IMR-90 (cell line): ENCODE results near the gene LDLRAD4. TPM values are rescaled to one million over a fixed set of nuclear protein-coding genes. Genes with fewer than 3 reads are reported as not detected.

ENCODE experiments used
- ATAC-seq: fragments of 200-7000 bp; cut with Tn5 transposase; 2 replicates; pipeline ENCODE4 v1.9.1; 2020; ENCODE audit warnings: low read depth, mild to moderate bottlenecking, moderate library complexity
- BruUV-seq: library from RNA; stranded (reverse); fragments of 400-500 nt; replicated peaks from 2 replicates; lab custom pipeline; 2021; lab: Mats Ljungman, UMichigan
- CTCF ChIA-PET: fragments of 300-600 bp; formaldehyde crosslinking; extraction: SDS; loops from one replicate; lab custom pipeline; 2021; ENCODE audit warnings: antibody characterized with exemption; lab: Yijun Ruan, JAX
- POLR2A ChIA-PET: fragments of 300-600 bp; sonication (Branson Sonifier 250); formaldehyde crosslinking; loops from one replicate; lab custom pipeline; 2022; ENCODE audit warnings: antibody characterized with exemption; ENCODE audit not compliant: unreplicated experiment; lab: Charles Lee
- DNase-seq: peaks from one replicate; pipeline ENCODE4 v3.0.0; 2013
- H2AFZ ChIP-seq: replicated peaks from 2 replicates; pipeline ENCODE3; 2013; ENCODE audit warnings: low read length, mild to moderate bottlenecking; ENCODE audit not compliant: poor library complexity
- H2AK5ac ChIP-seq: 2 replicates; pipeline ENCODE4 v1.6.1; 2013; ENCODE audit warnings: low read depth, low read length, inconsistent platforms
- H2AK9ac ChIP-seq: replicated peaks from 2 replicates; pipeline ENCODE3; 2013; ENCODE audit warnings: mild to moderate bottlenecking, low read depth, low read length, moderate library complexity; ENCODE audit not compliant: poor library complexity
- H2BK120ac ChIP-seq: 2 replicates; pipeline ENCODE4 v1.6.1; 2013; ENCODE audit warnings: low read depth, low read length, inconsistent platforms
- H2BK15ac ChIP-seq: 3 replicates; pipeline ENCODE4 v1.6.1; 2013; ENCODE audit warnings: low read depth, low read length, inconsistent platforms
- H2BK20ac ChIP-seq: 2 replicates; pipeline ENCODE4 v1.6.1; 2013; ENCODE audit warnings: low read depth, mild to moderate bottlenecking, inconsistent platforms, low read length, moderate library complexity
- H2BK5ac ChIP-seq: 2 replicates; pipeline ENCODE4 v1.6.1; 2013; ENCODE audit warnings: mild to moderate bottlenecking, low read depth, low read length, inconsistent platforms; ENCODE audit not compliant: poor library complexity, severe bottlenecking
- H3K14ac ChIP-seq: replicated peaks from 2 replicates; pipeline ENCODE4 v1.6.1; 2013; ENCODE audit warnings: low read depth, low read length, inconsistent platforms
- H3K18ac ChIP-seq: 2 replicates; pipeline ENCODE4 v1.6.1; 2013; ENCODE audit warnings: low read depth, low read length, control low read depth
- H3K23ac ChIP-seq: 2 replicates; pipeline ENCODE4 v1.6.1; 2013; ENCODE audit warnings: low read depth, low read length, inconsistent platforms
- H3K27ac ChIP-seq: 2 replicates; pipeline ENCODE4 v1.5.1; 2013; ENCODE audit warnings: mild to moderate bottlenecking, control low read depth, low read length; ENCODE audit not compliant: insufficient read depth
- H3K27me3 ChIP-seq: 2 replicates; pipeline ENCODE4 v1.6.1; 2013; ENCODE audit warnings: low read length; ENCODE audit not compliant: control insufficient read depth, insufficient read depth
- H3K36me3 ChIP-seq: 2 replicates; pipeline ENCODE4 v1.6.1; 2013; ENCODE audit warnings: low read length, mixed read lengths; ENCODE audit not compliant: control insufficient read depth, insufficient read depth
- H3K4ac ChIP-seq: 2 replicates; pipeline ENCODE4 v1.6.1; 2013; ENCODE audit warnings: low read depth, low read length, inconsistent platforms
- H3K4me1 ChIP-seq: 2 replicates; pipeline ENCODE4 v1.6.1; 2013; ENCODE audit warnings: low read length, mixed read lengths; ENCODE audit not compliant: control insufficient read depth, insufficient read depth
- H3K4me2 ChIP-seq: 2 replicates; pipeline ENCODE4 v1.6.1; 2013; ENCODE audit warnings: low read depth, mild to moderate bottlenecking, control low read depth, low read length, moderate library complexity
- H3K4me3 ChIP-seq: 2 replicates; pipeline ENCODE4 v1.5.1; 2013; ENCODE audit warnings: low read depth, mild to moderate bottlenecking, control low read depth, low read length, moderate library complexity; ENCODE audit not compliant: insufficient read depth
- H3K56ac ChIP-seq: 2 replicates; pipeline ENCODE4 v1.6.1; 2013; ENCODE audit warnings: low read length, inconsistent platforms; ENCODE audit not compliant: insufficient read depth; ENCODE audit errors: extremely low read depth
- H3K79me1 ChIP-seq, 2 experiments: 2 replicates each; pipeline ENCODE4 v1.6.1; 2013; ENCODE audit warnings: low read length in 2 of 2, inconsistent platforms in 1 of 2, low read depth in 1 of 2
- H3K9ac ChIP-seq: 2 replicates; pipeline ENCODE4 v1.6.1; 2013; ENCODE audit warnings: low read depth, low read length, control low read depth
- H3K9me1 ChIP-seq: 2 replicates; pipeline ENCODE4 v1.6.1; 2013; ENCODE audit warnings: low read length, inconsistent platforms; ENCODE audit not compliant: insufficient read depth
- H3K9me3 ChIP-seq: 2 replicates; pipeline ENCODE4 v1.6.1; 2013; ENCODE audit warnings: low read length; ENCODE audit not compliant: control insufficient read depth, insufficient read depth
- H4K20me1 ChIP-seq: 2 replicates; pipeline ENCODE4 v1.6.1; 2013; ENCODE audit warnings: low read length, inconsistent platforms; ENCODE audit not compliant: insufficient read depth
- H4K5ac ChIP-seq: 2 replicates; pipeline ENCODE4 v1.6.1; 2013; ENCODE audit warnings: mild to moderate bottlenecking, low read depth, low read length, control low read depth
- H4K8ac ChIP-seq, 2 experiments: 2 replicates each; pipeline ENCODE4 v1.6.1; 2013; ENCODE audit warnings: low read depth in 2 of 2, low read length in 2 of 2, control low read depth in 1 of 2, inconsistent platforms in 1 of 2
- H4K91ac ChIP-seq: 2 replicates; pipeline ENCODE4 v1.6.1; 2013; ENCODE audit warnings: low read depth, low read length, inconsistent platforms; ENCODE audit not compliant: insufficient read depth
- BHLHE40 ChIP-seq: fragments of 150-350 bp; IDR thresholded peaks from 2 replicates; pipeline ENCODE4 v1.6.1; 2016; ENCODE audit warnings: mild to moderate bottlenecking, low read depth, low read length
- CEBPB ChIP-seq: IDR thresholded peaks from 2 replicates; pipeline ENCODE4 v1.6.1; 2012; ENCODE audit warnings: low read depth, low read length, improper control_type of control experiment
- CHD1 ChIP-seq: IDR thresholded peaks from 2 replicates; pipeline ENCODE4 v1.6.1; 2012; ENCODE audit warnings: low read depth, low read length, improper control_type of control experiment
- CTCF ChIP-seq: conservative IDR thresholded peaks from 2 replicates; pipeline ENCODE4 v1.5.1; 2012; ENCODE audit warnings: mild to moderate bottlenecking, low read depth, low read length, improper control_type of control experiment
- FOS ChIP-seq: fragments of 150-350 bp; IDR thresholded peaks from 2 replicates; pipeline ENCODE4 v1.6.1; 2016; ENCODE audit warnings: low read depth, low read length
- MAFK ChIP-seq: IDR thresholded peaks from 2 replicates; pipeline ENCODE4 v1.6.1; 2012; ENCODE audit warnings: low read depth, low read length, improper control_type of control experiment
- MAZ ChIP-seq: IDR thresholded peaks from 2 replicates; pipeline ENCODE4 v1.6.1; 2012; ENCODE audit warnings: low read depth, mild to moderate bottlenecking, low read length, improper control_type of control experiment, moderate library complexity, borderline replicate concordance
- MXI1 ChIP-seq: IDR thresholded peaks from 2 replicates; pipeline ENCODE4 v1.6.1; 2012; ENCODE audit warnings: low read depth, mild to moderate bottlenecking, low read length, moderate library complexity, borderline replicate concordance
- RAD21 ChIP-seq: IDR thresholded peaks from 2 replicates; pipeline ENCODE4 v1.6.1; 2012; ENCODE audit warnings: low read length, improper control_type of control experiment
- RCOR1 ChIP-seq: IDR thresholded peaks from 2 replicates; pipeline ENCODE4 v1.6.1; 2012; ENCODE audit warnings: mild to moderate bottlenecking, low read length, improper control_type of control experiment; ENCODE audit not compliant: insufficient replicate concordance
- USF2 ChIP-seq: fragments of 150-350 bp; IDR thresholded peaks from 2 replicates; pipeline ENCODE4 v1.6.1; 2017; ENCODE audit warnings: mild to moderate bottlenecking, antibody characterized with exemption, low read length, low read depth
- WGBS, 2 experiments: methylation state at CpG; one replicate each; pipeline versions ENCODE4 v1.1.5 to v1.1.7; 2013; ENCODE audit warnings: missing lambda C conversion rate in 2 of 2; ENCODE audit not compliant: insufficient read length in 1 of 2; ENCODE audit errors: extremely low coverage in 2 of 2; 5-methylcytosine and 5-hydroxymethylcytosine counted together
- dilution Hi-C: fragments of 300-500 bp; cut with HindIII; formaldehyde crosslinking; loops from one replicate; pipeline ENCODE4 v1.14.3; 2018; ENCODE audit warnings: low sequenced_read_pairs; ENCODE audit not compliant: unreplicated experiment
- in situ Hi-C: fragments of 300-500 bp; cut with MboI; formaldehyde crosslinking; loops from 3 replicates; pipeline ENCODE4 v1.14.3; 2019; ENCODE audit warnings: low sequenced_read_pairs, inconsistent platforms, mixed read lengths
- intact Hi-C: fragments of 100-400 bp; cut with micrococcal nuclease; formaldehyde crosslinking; loops from 2 replicates; pipeline ENCODE4 v1.10.0; 2022
- polyA plus RNA-seq, 3 experiments: library from polyadenylated mRNA; depleted of rRNA; stranded (reverse); fragments of >200 nt; gene quantifications; 2 replicates each; pipeline ENCODE4 v1.2.3, GENCODE V29; 2012; ENCODE audit warnings: low replicate concordance in 1 of 3
- total RNA-seq: library from RNA; depleted of rRNA; stranded (reverse); fragments of >200 nt; gene quantifications from 2 replicates; pipeline ENCODE4 v1.2.3, GENCODE V29; 2012

The LDLRAD4 gene
- total and polyA plus RNA-seq, 2 of the 4 experiments (the other 2 are of a cell fraction) = not detected

- Histone ChIP-seq H3K9me3 (no peaks in the 10 kb centered on the region), H3K14ac (no peak overlapping the region), H2BK5ac (no peak overlapping the region), H4K5ac (no peak overlapping the region), H3K4me3 (no peak overlapping the region), H4K8ac (no peak overlapping the region), H3K36me3 (no peaks in the 10 kb centered on the region), H3K23ac (no peak overlapping the region), H3K18ac (no peak overlapping the region), H4K91ac (no peak overlapping the region), H2AK5ac (no peak overlapping the region), H2BK15ac (no peak overlapping the region), H3K56ac (no peak overlapping the region), H3K4me2 (no peak overlapping the region), H2BK20ac (no peak overlapping the region), H4K20me1 (no peaks in the 10 kb centered on the region), H3K27me3 (peaks cover 6% of the 10 kb centered on the region), H2AFZ (no peak overlapping the region), H2BK120ac (no peak overlapping the region), H3K4ac (no peak overlapping the region), H3K79me1 (no peaks in the 10 kb centered on the region), H3K27ac (no peak overlapping the region), H3K9ac (no peak overlapping the region), H3K4me1 (no peaks in the 10 kb centered on the region), H3K9me1 (no peaks in the 10 kb centered on the region), H2AK9ac (no peak overlapping the region)
- BruUV-seq = no TSS peak
- in situ Hi-C loops = no loop called here
- CTCF ChIA-PET = no interaction called here
- DNase-seq = no peak
- no peak for ATAC-seq
- TF ChIP-seq CTCF (no peak), MAZ (no peak), RAD21 (no peak), CEBPB (no peak), MAFK (no peak), RCOR1 (no peak), USF2 (no peak), FOS (no peak), BHLHE40 (no peak), CHD1 (no peak), MXI1 (no peak)
- dilution Hi-C loops = no loop called here
- POLR2A ChIA-PET = no interaction called here
- intact Hi-C loops = loop anchor here (5.0 kb wide), 1 partner anchor 531 kb away; no protein-coding TSS in a partner anchor
- WGBS, 2 experiments = no CpG with 5 or more reads among the region's 3 CpGs
These were observed 337.9 kb downstream of the LDLRAD4 start for GRCh38 chr18:13556502-13556901.
